Activated T-helper 1 cell treated with anti-CD3 and anti-CD28 coated beads, Interleukin-12 subunit alpha, Interleukin-12 subunit beta, Interleukin-2, Interleukin-4 antibody, amounts not matched to agents 30 ng/mL and 10 ng/mL and 1 ng/mL, durations not matched to agents 14 hours and 24 hours and 36 hours (primary cell): Measurements from ENCODE around the gene RPS23. TPM values are rescaled to one million over a fixed set of nuclear protein-coding genes. Genes with fewer than 3 reads are reported as not detected.

Experiments used
- DNase-seq: peaks from one replicate; pipeline ENCODE4 v3.0.0; 2021; ENCODE audit warnings: low spot score
- H3K27ac Mint-ChIP-seq: one replicate; pipeline ENCODE4 v1.8.0; 2021; ENCODE audit warnings: mild to moderate bottlenecking, mixed read lengths
- H3K27me3 Mint-ChIP-seq: one replicate; pipeline ENCODE4 v1.8.0; 2022; ENCODE audit warnings: mild to moderate bottlenecking, moderate library complexity, mixed read lengths; ENCODE audit not compliant: insufficient read depth
- H3K36me3 Mint-ChIP-seq: one replicate; pipeline ENCODE4 v1.8.0; 2021; ENCODE audit warnings: low read depth, mixed read lengths
- H3K4me1 Mint-ChIP-seq: one replicate; pipeline ENCODE4 v1.8.0; 2021; ENCODE audit warnings: low read depth, mixed read lengths
- H3K4me3 Mint-ChIP-seq: one replicate; pipeline ENCODE4 v1.8.0; 2021; ENCODE audit warnings: mild to moderate bottlenecking, moderate library complexity, mixed read lengths
- H3K9me3 Mint-ChIP-seq: one replicate; pipeline ENCODE4 v1.8.0; 2021; ENCODE audit warnings: mixed read lengths
- intact Hi-C: fragments of 100-400 bp; cut with micrococcal nuclease; formaldehyde crosslinking; loops from one replicate; pipeline ENCODE4 v1.15.1; 2024
- total RNA-seq: library from RNA; stranded (reverse); gene quantifications from 2 replicates; pipeline ENCODE4 v1.2.3, GENCODE V29; 2022

Gene RPS23
- total RNA-seq, 1 donor from 2014 or later: 2,220 TPM

GRCh38 chr5:82257729-82258128, 20.4 kb downstream of the RPS23 start:
- Mint-ChIP-seq H3K9me3 (no peaks in the 10 kb centered on the region), H3K36me3 (no peaks in the 10 kb centered on the region), H3K4me3 (no peak overlapping the region), H3K27ac (no peak overlapping the region), H3K4me1 (no peaks in the 10 kb centered on the region), H3K27me3 (peaks cover 1% of the 10 kb centered on the region)
- intact Hi-C loops: no loop called here
- DNase-seq: no peak

- DNase-seq: no peak
- intact Hi-C loops: no loop called here
- H3K27ac Mint-ChIP-seq: no peak overlapping the region
- H3K4me3 Mint-ChIP-seq: no peak overlapping the region
- no peaks in the 10 kb centered on the region for H3K36me3 Mint-ChIP-seq
- H3K4me1 Mint-ChIP-seq: no peaks in the 10 kb centered on the region
- H3K27me3 Mint-ChIP-seq: peaks cover 1% of the 10 kb centered on the region
- no peaks in the 10 kb centered on the region for H3K9me3 Mint-ChIP-seq
These were observed 20.9 kb downstream of the RPS23 start for GRCh38 chr5:82257247-82257646.

- no peak for DNase-seq
- Mint-ChIP-seq H3K27me3 (peaks cover 1% of the 10 kb centered on the region), H3K9me3 (no peaks in the 10 kb centered on the region), H3K4me1 (no peaks in the 10 kb centered on the region), H3K4me3 (no peak overlapping the region), H3K27ac (no peak overlapping the region), H3K36me3 (no peaks in the 10 kb centered on the region)
- intact Hi-C loops: no loop called here
These were observed 22.3 kb downstream of the RPS23 start for GRCh38 chr5:82255844-82256243.

GRCh38 chr5:82252744-82253143, 25.4 kb downstream of the RPS23 start:
- H3K27me3 Mint-ChIP-seq: no peaks in the 10 kb centered on the region
- peaks cover 6% of the 10 kb centered on the region for H3K9me3 Mint-ChIP-seq
- no peak for DNase-seq
- no peaks in the 10 kb centered on the region for H3K4me1 Mint-ChIP-seq
- H3K27ac Mint-ChIP-seq: no peak overlapping the region
- no peaks in the 10 kb centered on the region for H3K36me3 Mint-ChIP-seq
- no peak overlapping the region for H3K4me3 Mint-ChIP-seq
- intact Hi-C loops: no loop called here

GRCh38 chr5:82246960-82247574, 31.1 kb downstream of the RPS23 start:
- Mint-ChIP-seq H3K4me3 (no peak overlapping the region), H3K36me3 (no peaks in the 10 kb centered on the region), H3K27me3 (peaks cover 3% of the 10 kb centered on the region), H3K4me1 (no peaks in the 10 kb centered on the region), H3K9me3 (peaks cover 17% of the 10 kb centered on the region), H3K27ac (no peak overlapping the region)
- DNase-seq: no peak
- intact Hi-C loops: no loop called here

GRCh38 chr5:82244854-82245635, 33.1 kb downstream of the RPS23 start:
- intact Hi-C loops: no loop called here
- Mint-ChIP-seq H3K36me3 (no peaks in the 10 kb centered on the region), H3K9me3 (peaks cover 17% of the 10 kb centered on the region), H3K27ac (no peak overlapping the region), H3K4me1 (no peaks in the 10 kb centered on the region), H3K4me3 (no peak overlapping the region), H3K27me3 (peaks cover 3% of the 10 kb centered on the region)
- DNase-seq: no peak

- Mint-ChIP-seq H3K4me1 (no peaks in the 10 kb centered on the region), H3K36me3 (no peaks in the 10 kb centered on the region), H3K27me3 (peaks cover 3% of the 10 kb centered on the region), H3K27ac (no peak overlapping the region), H3K4me3 (no peak overlapping the region), H3K9me3 (peaks cover 17% of the 10 kb centered on the region)
- intact Hi-C loops: no loop called here
- DNase-seq: no peak
These were observed 34.0 kb downstream of the RPS23 start for GRCh38 chr5:82244151-82244550.

- no peaks in the 10 kb centered on the region for H3K36me3 Mint-ChIP-seq
- no peaks in the 10 kb centered on the region for H3K4me1 Mint-ChIP-seq
- H3K4me3 Mint-ChIP-seq: no peak overlapping the region
- H3K27me3 Mint-ChIP-seq: no peaks in the 10 kb centered on the region
- H3K27ac Mint-ChIP-seq: no peak overlapping the region
- intact Hi-C loops: no loop called here
- no peaks in the 10 kb centered on the region for H3K9me3 Mint-ChIP-seq
- no peak for DNase-seq
These were observed 43.3 kb downstream of the RPS23 start for GRCh38 chr5:82234885-82235284.

GRCh38 chr5:82225525-82226172, 52.5 kb downstream of the RPS23 start:
- Mint-ChIP-seq H3K4me1 (no peaks in the 10 kb centered on the region), H3K27me3 (no peaks in the 10 kb centered on the region), H3K9me3 (no peaks in the 10 kb centered on the region), H3K27ac (no peak overlapping the region), H3K4me3 (no peak overlapping the region), H3K36me3 (no peaks in the 10 kb centered on the region)
- peak; percentile 55 for DNase-seq
- intact Hi-C loops: loop anchor here (1.0 to 10.0 kb wide), 8 partner anchors 51 to 925 kb away; partner anchors contain the start of genes SSBP2 and ZCCHC9
